Skin epidermis (tissue), 12 donors: ENCODE results near the gene TEX22.
A peak's percentile ranks its signal among the peaks of the same experiment; 100 is the strongest.

Experiments used
- H3K27ac ChIP-seq, 21 experiments: fragments of 200-600 bp; sonication (generic) in 11 of 21; one replicate each; pipeline ENCODE4 v1.5.0; 2020; ENCODE audit warnings: mild to moderate bottlenecking in 3 of 21, inconsistent platforms in 2 of 21, moderate library complexity in 2 of 21
- H3K4me3 ChIP-seq, 7 experiments: fragments of 200-600 bp; sonication (generic) in 2 of 7; one replicate each; pipeline ENCODE4 v1.5.0; 2020; ENCODE audit warnings: inconsistent platforms in 2 of 7, mild to moderate bottlenecking in 2 of 7, moderate library complexity in 1 of 7

The TEX22 gene

GRCh38 chr14:105393151-105393550, 5.2 kb upstream of the TEX22 start:
- peak overlapping the region in 1 of 21 experiments; percentile 9 for H3K27ac ChIP-seq
- H3K4me3 ChIP-seq: no peak overlapping the region

- Histone ChIP-seq H3K4me3 (no peak overlapping the region), H3K27ac (no peak overlapping the region)
Observed at GRCh38 chr14:105394714-105395537, 3.4 kb upstream of the TEX22 start.

- no peak overlapping the region for H3K4me3 ChIP-seq
- H3K27ac ChIP-seq: no peak overlapping the region
Observed at GRCh38 chr14:105395538-105395854, 2.8 kb upstream of the TEX22 start.

- H3K27ac ChIP-seq: peak overlapping the region in 20 of 21 experiments; percentile 78 to 96 (median 91)
- H3K4me3 ChIP-seq: peak overlapping the region in 6 of 7 experiments; percentile 48 to 91 (median 80)
Observed at GRCh38 chr14:105397350-105397931, 897 bp upstream of the TEX22 start.

- Histone ChIP-seq H3K4me3 (peak overlapping the region; percentile 48 to 91 (median 78)), H3K27ac (peak overlapping the region; percentile 56 to 96 (median 91))
Observed at GRCh38 chr14:105398726-105399465, 558 bp downstream of the TEX22 start.

- H3K4me3 ChIP-seq: peak overlapping the region in 4 of 7 experiments; percentile 64 to 88 (median 80)
- peak overlapping the region in 5 of 21 experiments; percentile 79 to 96 (median 94) for H3K27ac ChIP-seq
Observed at GRCh38 chr14:105399466-105399775, 1.1 kb downstream of the TEX22 start.

GRCh38 chr14:105400016-105400415, 1.7 kb downstream of the TEX22 start:
- no peak overlapping the region for H3K27ac ChIP-seq
- H3K4me3 ChIP-seq: no peak overlapping the region

- Histone ChIP-seq H3K27ac (no peak overlapping the region), H3K4me3 (no peak overlapping the region)
Observed at GRCh38 chr14:105401699-105402098, 3.4 kb downstream of the TEX22 start.

GRCh38 chr14:105408592-105408991, 10.3 kb downstream of the TEX22 start:
- H3K27ac ChIP-seq: no peak overlapping the region
- H3K4me3 ChIP-seq: no peak overlapping the region

- H3K27ac ChIP-seq: no peak overlapping the region
- no peak overlapping the region for H3K4me3 ChIP-seq
Observed at GRCh38 chr14:105409364-105409763, 11.0 kb downstream of the TEX22 start.

GRCh38 chr14:105410642-105411016, 12.3 kb downstream of the TEX22 start:
- Histone ChIP-seq H3K4me3 (peak overlapping the region in 2 of 7 experiments; percentile 14 to 18), H3K27ac (peak overlapping the region in 1 of 21 experiments; percentile 23)

GRCh38 chr14:105411017-105411941, 12.9 kb downstream of the TEX22 start:
- peak overlapping the region in 1 of 21 experiments; percentile 23 for H3K27ac ChIP-seq

GRCh38 chr14:105411985-105412770, 13.8 kb downstream of the TEX22 start:
- H3K4me3 ChIP-seq: peak overlapping the region in 1 of 7 experiments; percentile 18
- no peak overlapping the region for H3K27ac ChIP-seq

More at GRCh38 chr14:105411017-105411941, 12.9 kb downstream of the TEX22 start:
- H3K4me3 ChIP-seq: peak overlapping the region in 4 of 7 experiments; percentile 14 to 37 (median 23)

- no peak overlapping the region for H3K4me3 ChIP-seq
- H3K27ac ChIP-seq: no peak overlapping the region
Observed at GRCh38 chr14:105412771-105413543, 14.6 kb downstream of the TEX22 start.

GRCh38 chr14:105413544-105413886, 15.2 kb downstream of the TEX22 start:
- Histone ChIP-seq H3K4me3 (no peak overlapping the region), H3K27ac (no peak overlapping the region)

- Histone ChIP-seq H3K4me3 (peak overlapping the region; percentile 21 to 52 (median 44)), H3K27ac (peak overlapping the region in 18 of 21 experiments; percentile 1 to 79 (median 60))
Observed at GRCh38 chr14:105414456-105415371, 16.4 kb downstream of the TEX22 start.
